Esophagus muscularis mucosa (tissue), 4 donors: ENCODE results near the gene DYNC2I2. TPM values are rescaled to one million over a fixed set of nuclear protein-coding genes. Genes with fewer than 3 reads are reported as not detected.
"Not testable (repeated sequence)": the region's sequence is repeated elsewhere in the genome, so short reads cannot be mapped to it uniquely, and the experiment has no call there.

Experiments
- DNase-seq: peaks from one replicate; pipeline ENCODE4 v3.0.0-alpha.2; 2017; ENCODE audit errors: extremely low spot score
- H3K27ac ChIP-seq, 4 donors: fragments of 200-600 bp; sonication (generic); replicated peaks in 1 of 4; 1 replicate in 3 of 4; 2 replicates in 1 of 4; pipeline ENCODE4 v1.5.1; 2016 to 2019; ENCODE audit warnings: mild to moderate bottlenecking in 1 of 4
- H3K27me3 ChIP-seq, 4 donors: fragments of 200-600 bp; sonication (generic); one replicate each; pipeline versions ENCODE4 v1.5.1 to v1.6.0; 2016 to 2019
- H3K36me3 ChIP-seq, 4 donors: fragments of 200-600 bp; sonication (generic); one replicate each; pipeline ENCODE4 v1.5.1; 2016 to 2019
- H3K4me1 ChIP-seq, 4 donors: fragments of 200-600 bp; sonication (generic); one replicate each; pipeline ENCODE4 v1.5.1; 2016 to 2019
- H3K4me3 ChIP-seq, 4 donors: fragments of 200-600 bp; sonication (generic); 1 replicate in 2 of 4; 2 replicates in 2 of 4; pipeline ENCODE4 v1.5.1; 2016 to 2019; ENCODE audit warnings: mild to moderate bottlenecking in 4 of 4, moderate library complexity in 1 of 4
- H3K9me3 ChIP-seq, 4 donors: fragments of 200-600 bp; sonication (generic); 1 replicate in 3 of 4; 2 replicates in 1 of 4; pipeline ENCODE4 v1.5.1; 2016 to 2019
- CTCF ChIP-seq, 3 experiments: fragments of 200-600 bp in 2 of 3; fragments of 450-650 bp in 1 of 3; sonication (generic) in 2 of 3; IDR thresholded peaks; one replicate each; pipeline ENCODE4 v1.5.1; 2017 to 2019; ENCODE audit warnings: antibody characterized with exemption in 3 of 3, mild to moderate bottlenecking in 2 of 3, moderate library complexity in 1 of 3
- EP300 ChIP-seq: sonication (generic); formaldehyde crosslinking; IDR thresholded peaks from one replicate; pipeline ENCODE4 v1.6.1; 2017; ENCODE audit warnings: antibody characterized with exemption
- POLR2A ChIP-seq: fragments of 450-650 bp; IDR thresholded peaks from one replicate; pipeline ENCODE4 v1.6.1; 2017; ENCODE audit warnings: antibody characterized with exemption, moderate library complexity, mild to moderate bottlenecking, low read depth
- POLR2AphosphoS5 ChIP-seq, 2 donors: sonication (generic); formaldehyde crosslinking; IDR thresholded peaks; one replicate each; pipeline ENCODE4 v1.6.1; 2017; ENCODE audit warnings: antibody characterized with exemption in 2 of 2
- WGBS: methylation state at CpG from one replicate; pipeline ENCODE4 v1.1.5; 2018; 5-methylcytosine and 5-hydroxymethylcytosine counted together
- intact Hi-C: fragments of 100-400 bp; cut with DNase I; formaldehyde crosslinking; loops from one replicate; pipeline ENCODE4 v1.15.1; 2023
- total RNA-seq, 4 donors: library from RNA; depleted of rRNA; stranded (reverse); fragments of >200 nt; gene quantifications; one replicate each; pipeline versions ENCODE4 v1.1.0 to v1.2.1, GENCODE V29; 2016

Gene DYNC2I2
- total RNA-seq, 4 donors from 2014 or later, result 27.8 to 54.8 (median 39.2) TPM

DNA sequence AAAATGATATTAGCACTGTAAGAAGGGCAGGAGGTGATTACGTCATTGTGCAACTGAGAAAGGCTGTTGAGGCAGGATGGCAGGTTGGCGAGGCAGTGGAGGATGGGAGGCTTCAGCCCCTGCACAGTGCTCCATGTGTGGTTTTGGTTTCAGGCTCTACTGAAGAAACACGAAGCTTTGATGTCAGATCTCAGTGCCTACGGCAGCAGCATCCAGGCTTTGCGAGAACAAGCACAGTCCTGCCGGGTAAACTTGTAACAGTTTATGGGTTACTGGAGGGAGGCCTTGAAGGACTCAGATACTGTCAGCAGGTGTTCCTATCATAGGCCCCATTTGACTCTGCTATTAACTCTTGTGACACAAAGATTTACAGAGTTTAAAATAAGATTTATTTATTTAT lies 69.2 kb downstream of the DYNC2I2 start:
- H3K36me3 ChIP-seq, result peaks cover 98 to 100% (median 100%) of the 10 kb centered on the region in 4 donors
- no peaks in the 10 kb centered on the region for H3K4me1 ChIP-seq
- intact Hi-C loops, result no loop called here
- no peaks in the 10 kb centered on the region for H3K9me3 ChIP-seq
- no peak for TF ChIP-seq EP300
- TF ChIP-seq CTCF (IDR thresholded peaks at IDR 0.05), result no peak
- TF ChIP-seq POLR2AphosphoS5 (IDR thresholded peaks at IDR 0.05), result no peak
- TF ChIP-seq POLR2A, result no peak
- H3K27me3 ChIP-seq, result no peaks in the 10 kb centered on the region
- 77% methylated on average over 6 of the region's 6 CpGs for WGBS
- no peak for DNase-seq
- no peak overlapping the region for H3K4me3 ChIP-seq
- no peak overlapping the region for H3K27ac ChIP-seq

DNA sequence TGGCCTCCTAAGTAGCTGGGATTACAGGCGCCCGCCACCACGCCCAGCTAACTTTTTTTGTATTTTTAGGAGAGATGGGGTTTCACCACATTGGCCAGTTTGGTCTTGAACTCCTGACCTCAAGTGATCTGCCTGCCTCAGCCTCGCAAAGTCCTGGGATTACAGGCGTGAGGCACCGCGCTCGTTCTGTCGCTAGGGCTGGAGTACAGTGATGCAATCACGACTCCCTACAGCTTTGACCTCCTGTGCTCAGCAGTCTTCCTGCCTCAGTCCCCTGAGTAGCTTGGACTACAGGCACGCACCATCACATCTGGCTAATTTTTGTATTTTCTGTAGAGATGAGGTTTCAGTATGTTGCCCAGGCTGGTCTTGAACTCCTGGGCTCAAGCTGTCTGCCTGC lies 69.7 kb downstream of the DYNC2I2 start:
- H3K4me1 ChIP-seq, H3K27ac ChIP-seq, H3K27me3 ChIP-seq, H3K4me3 ChIP-seq, intact Hi-C loops, DNase-seq, H3K9me3 ChIP-seq: not testable (repeated sequence)
- peaks cover 98 to 100% (median 100%) of the 10 kb centered on the region in 4 donors for H3K36me3 ChIP-seq
- 89% methylated on average over 11 of the region's 11 CpGs for WGBS

DNA sequence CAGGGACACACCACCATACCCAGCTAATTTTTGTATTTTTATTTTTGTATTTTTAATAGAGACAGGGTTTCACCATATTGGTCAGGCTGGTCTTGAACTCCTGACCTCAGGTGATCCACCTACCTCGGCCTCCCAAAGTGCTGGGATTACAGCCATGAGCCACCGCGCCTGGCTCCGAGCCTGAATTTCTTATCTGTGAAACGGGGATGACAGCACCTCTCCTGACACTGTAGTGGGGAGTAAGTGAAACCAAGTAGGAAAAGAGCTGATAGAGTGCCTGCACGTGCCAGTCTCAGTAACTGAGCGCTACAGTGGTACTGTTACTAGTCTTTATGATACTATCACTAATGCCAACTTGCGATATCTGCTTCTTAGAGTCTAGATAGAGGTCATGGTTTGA lies 71.5 kb downstream of the DYNC2I2 start:
- H3K27ac ChIP-seq, H3K9me3 ChIP-seq, H3K4me1 ChIP-seq, intact Hi-C loops, H3K4me3 ChIP-seq, DNase-seq, H3K27me3 ChIP-seq: not testable (repeated sequence)
- H3K36me3 ChIP-seq, result peaks cover 98 to 100% (median 100%) of the 10 kb centered on the region in 4 donors
- WGBS, result 92% methylated on average over 8 of the region's 8 CpGs

Other genes with a start within 250 kb of the DYNC2I2 start
- gene CERCAM, start 236.0 kb downstream of the DYNC2I2 start, total RNA-seq, result 10 to 100 TPM; 21.7 to 31.0 (median 27.5) TPM
- gene ODF2, start 200.8 kb downstream of the DYNC2I2 start, total RNA-seq, result 10 to 100 TPM; 18.1 to 34.3 (median 23.0) TPM
- gene GLE1, start 152.1 kb downstream of the DYNC2I2 start, total RNA-seq, result 10 to 100 TPM; 18.3 to 27.8 (median 20.5) TPM
- gene SPTAN1, start 104.3 kb downstream of the DYNC2I2 start, total RNA-seq, result 100 to 1,000 TPM; 204 to 368 (median 348) TPM
- gene SET, start 32.4 kb upstream of the DYNC2I2 start, total RNA-seq, result 100 to 1,000 TPM; 170 to 239 (median 205) TPM
- 1 to 10 TPM; 4.0 to 10.0 (median 7.6) TPM for gene PKN3, start 45.7 kb upstream of the DYNC2I2 start, total RNA-seq
- gene ZDHHC12, start 67.3 kb upstream of the DYNC2I2 start, total RNA-seq, result 10 to 100 TPM; 23.3 to 35.7 (median 29.8) TPM
- 100 to 1,000 TPM in 1 of 4 donors, 10 to 100 TPM in 3; 56.5 to 114 (median 79.4) TPM for gene ZER1, start 115.1 kb upstream of the DYNC2I2 start, total RNA-seq
- 10 to 100 TPM; 12.4 to 20.8 (median 16.1) TPM for gene TBC1D13, start 130.4 kb upstream of the DYNC2I2 start, total RNA-seq
- gene ENDOG, start 161.7 kb upstream of the DYNC2I2 start, total RNA-seq, result 10 to 100 TPM; 21.4 to 44.5 (median 37.5) TPM
- gene SPOUT1, start 172.9 kb upstream of the DYNC2I2 start, total RNA-seq, result 10 to 100 TPM; 15.3 to 36.5 (median 19.8) TPM
- 1 to 10 TPM; 4.3 to 8.4 (median 6.2) TPM for gene KYAT1, start 225.1 kb upstream of the DYNC2I2 start, total RNA-seq
- gene LRRC8A, start 225.3 kb upstream of the DYNC2I2 start, total RNA-seq, result 10 to 100 TPM; 39.5 to 94.2 (median 55.6) TPM